Non-pigmented ciliary epithelial cell (primary cell): ENCODE results near the gene MAOA.
A peak's percentile ranks its signal among the peaks of the same experiment; 100 is the strongest.
"Not testable (repeated sequence)": the region's sequence is repeated elsewhere in the genome, so short reads cannot be mapped to it uniquely, and the experiment has no call there.

Experiments used
- DNase-seq: peaks from one replicate; pipeline ENCODE4 v3.0.0-alpha.2; 2010; ENCODE audit warnings: low read depth

The MAOA gene

GRCh38 chrX:43663173-43663572 lies 7.1 kb downstream of the MAOA start:
- no peak for DNase-seq

DNA sequence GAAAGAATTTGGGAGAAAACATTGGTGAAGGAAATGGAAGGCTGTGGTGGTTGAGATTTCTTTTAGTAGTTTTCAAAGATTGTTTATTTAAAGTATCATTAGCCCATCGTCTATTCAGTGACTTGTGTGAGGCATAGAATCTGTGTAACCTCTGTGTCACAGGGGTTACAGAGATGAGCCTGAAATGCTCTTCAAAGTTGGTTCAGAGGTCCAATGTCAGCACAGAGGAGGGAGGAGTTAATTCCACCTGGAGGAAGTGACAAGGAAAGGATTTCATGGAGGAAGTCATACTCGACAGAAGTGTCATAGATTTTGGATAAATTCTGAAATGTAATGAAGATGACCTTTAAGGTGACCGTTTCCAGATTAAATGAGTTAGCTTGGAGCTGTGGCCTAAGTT lies 8.2 kb downstream of the MAOA start:
- no peak for DNase-seq

DNA sequence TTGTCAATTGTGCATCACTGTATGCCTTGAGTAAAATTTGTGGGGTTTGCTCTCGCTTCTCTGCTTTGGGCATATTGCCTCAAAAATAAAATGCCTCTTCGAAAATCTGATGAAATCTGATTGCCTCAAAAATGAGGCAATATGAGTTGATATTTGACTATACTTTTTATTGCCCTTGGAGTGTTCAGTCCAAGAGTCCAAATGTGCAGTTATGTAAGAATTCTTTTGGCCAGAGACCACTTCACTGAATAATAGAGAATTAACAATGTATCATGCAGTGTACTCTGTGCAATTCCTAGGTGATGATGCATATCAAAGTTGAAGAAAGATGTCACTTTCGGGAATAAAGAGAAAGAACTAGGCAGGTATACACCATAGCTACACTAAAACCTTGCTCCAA lies 8.6 kb downstream of the MAOA start:
- DNase-seq: no peak

GRCh38 chrX:43666311-43666912 lies 10.3 kb downstream of the MAOA start:
- no peak for DNase-seq

- DNase-seq: not testable (repeated sequence)
These were observed 20.0 kb downstream of the MAOA start for GRCh38 chrX:43675965-43676628.

DNA sequence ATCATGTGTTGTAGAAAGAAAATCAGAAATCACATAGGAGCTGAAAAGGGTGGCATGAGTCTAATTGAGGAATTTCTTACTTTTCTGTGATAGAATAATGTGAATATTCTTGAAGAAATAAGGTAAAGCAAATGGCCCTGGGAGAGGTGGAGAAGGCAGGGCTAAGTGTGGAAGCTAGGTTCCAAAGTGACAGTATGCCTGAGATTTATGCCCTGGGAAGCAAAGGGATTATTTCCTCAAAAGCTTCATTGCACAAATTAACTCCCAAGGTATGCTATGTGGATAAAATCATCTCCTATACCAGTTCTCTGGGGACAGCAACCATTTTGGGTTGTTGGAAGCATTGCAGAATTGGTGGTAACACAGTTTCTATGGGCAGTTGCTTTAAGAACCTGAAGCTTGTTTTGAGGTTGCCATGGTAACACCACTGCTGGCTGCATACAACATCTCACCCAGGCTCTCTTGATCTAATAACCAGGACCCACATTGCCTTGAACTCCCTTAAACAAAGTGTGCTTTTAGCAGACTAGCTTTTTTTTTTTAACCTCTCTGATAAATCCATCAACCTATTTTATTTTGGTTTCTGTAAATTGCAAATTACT lies 21.0 kb downstream of the MAOA start:
- DNase-seq: no peak

DNA sequence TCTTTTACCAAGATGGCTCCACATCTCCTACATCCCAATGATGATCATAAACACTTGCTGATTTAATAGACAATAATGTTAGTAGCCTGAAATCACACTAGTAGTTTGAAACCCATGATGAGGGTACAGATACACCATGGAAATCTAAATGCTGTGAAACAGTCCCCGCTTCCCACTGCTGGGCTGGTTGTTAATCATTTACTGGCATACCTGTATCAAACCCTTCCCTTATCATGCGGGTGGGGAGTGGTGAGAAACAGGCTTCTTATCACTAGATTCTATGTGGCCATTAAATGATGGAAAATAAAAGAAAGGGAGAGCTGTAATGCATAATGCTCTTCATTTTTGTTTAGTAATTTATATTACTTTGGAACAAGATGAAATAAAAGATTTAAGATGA lies 21.9 kb downstream of the MAOA start:
- no peak for DNase-seq

DNA sequence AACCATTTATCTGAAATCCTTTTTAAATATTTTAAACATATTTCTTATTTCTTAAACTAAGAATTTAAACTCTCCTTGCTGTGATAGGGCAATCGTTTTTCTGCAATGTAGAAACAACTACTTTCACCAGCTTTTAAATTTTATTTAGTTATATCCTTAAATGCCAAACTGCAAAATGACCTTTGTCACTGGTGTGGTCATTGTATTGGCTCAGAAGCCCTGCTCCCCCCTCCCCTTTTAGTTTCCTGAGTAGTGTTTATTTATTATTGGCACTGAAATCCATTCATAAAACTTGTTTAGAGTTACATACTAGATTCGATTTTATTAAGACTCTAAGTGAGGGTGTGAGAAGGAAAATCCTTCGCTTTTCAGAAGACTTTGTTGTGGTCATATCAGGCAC lies 23.0 kb downstream of the MAOA start:
- DNase-seq: no peak

GRCh38 chrX:43679778-43680177 lies 23.7 kb downstream of the MAOA start:
- no peak for DNase-seq

- no peak for DNase-seq
These were observed 26.6 kb downstream of the MAOA start for GRCh38 chrX:43682726-43683125.

DNA sequence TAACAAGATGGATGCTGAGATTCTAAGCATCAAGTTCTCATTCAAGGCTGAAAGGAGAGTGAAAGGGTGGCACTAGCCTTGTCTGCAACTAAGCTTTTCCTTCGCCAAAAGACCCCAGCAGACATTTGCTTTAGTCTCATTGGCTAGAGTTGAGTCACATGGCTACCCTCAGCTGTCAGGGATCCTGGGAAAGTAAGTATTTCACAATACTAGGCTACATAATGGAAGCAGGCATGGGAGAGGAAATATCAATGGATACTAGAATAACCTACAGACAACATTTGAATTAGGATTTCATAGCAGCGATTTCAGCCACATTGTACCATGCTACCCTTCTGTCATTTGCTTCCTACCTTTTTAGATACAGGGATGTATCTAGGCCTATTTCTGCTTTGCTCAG lies 29.1 kb downstream of the MAOA start:
- DNase-seq: no peak

- no peak for DNase-seq
These were observed 32.5 kb downstream of the MAOA start for GRCh38 chrX:43688586-43688985.

- DNase-seq: no peak
These were observed 37.7 kb downstream of the MAOA start for GRCh38 chrX:43693602-43694406.

DNA sequence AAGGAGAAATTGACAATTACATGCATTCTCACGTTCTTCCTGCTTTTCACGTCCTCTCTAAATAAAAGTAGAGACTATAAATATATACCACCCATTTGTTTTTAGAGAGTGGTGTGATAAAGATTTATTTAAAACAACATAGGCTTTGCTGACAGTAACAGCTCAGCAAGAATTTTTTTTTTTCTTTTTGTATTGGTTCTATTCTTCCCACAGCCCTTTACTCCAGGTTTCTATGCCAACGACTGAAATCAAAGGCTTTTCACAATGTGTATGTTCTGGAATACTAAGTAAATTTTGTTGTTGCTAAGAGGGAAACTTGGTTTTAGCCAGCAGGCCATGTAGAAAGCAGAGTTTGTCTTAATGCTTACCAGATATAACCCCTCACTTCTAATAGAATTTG lies 43.4 kb downstream of the MAOA start:
- DNase-seq: no peak

- DNase-seq: no peak
These were observed 46.0 kb downstream of the MAOA start for GRCh38 chrX:43702079-43702524.

DNA sequence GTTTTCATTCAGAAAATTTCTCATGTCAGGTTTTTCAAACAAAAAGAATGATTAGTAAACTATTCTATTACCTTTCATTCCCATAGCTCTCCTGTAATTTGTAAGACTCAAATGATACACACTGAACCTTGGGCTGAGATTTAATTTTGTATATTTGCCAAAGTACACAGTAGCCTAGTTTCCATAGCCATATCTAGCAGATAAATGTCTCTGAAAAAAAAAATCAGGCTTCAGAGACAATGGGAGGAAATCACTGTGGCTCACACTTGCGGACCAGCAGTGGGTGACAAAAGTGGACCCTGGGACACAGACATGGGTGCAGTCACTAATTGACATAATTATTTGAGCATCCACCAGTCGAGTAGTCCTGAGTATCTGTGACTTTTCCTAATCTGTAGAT lies 46.6 kb downstream of the MAOA start:
- DNase-seq: no peak

DNA sequence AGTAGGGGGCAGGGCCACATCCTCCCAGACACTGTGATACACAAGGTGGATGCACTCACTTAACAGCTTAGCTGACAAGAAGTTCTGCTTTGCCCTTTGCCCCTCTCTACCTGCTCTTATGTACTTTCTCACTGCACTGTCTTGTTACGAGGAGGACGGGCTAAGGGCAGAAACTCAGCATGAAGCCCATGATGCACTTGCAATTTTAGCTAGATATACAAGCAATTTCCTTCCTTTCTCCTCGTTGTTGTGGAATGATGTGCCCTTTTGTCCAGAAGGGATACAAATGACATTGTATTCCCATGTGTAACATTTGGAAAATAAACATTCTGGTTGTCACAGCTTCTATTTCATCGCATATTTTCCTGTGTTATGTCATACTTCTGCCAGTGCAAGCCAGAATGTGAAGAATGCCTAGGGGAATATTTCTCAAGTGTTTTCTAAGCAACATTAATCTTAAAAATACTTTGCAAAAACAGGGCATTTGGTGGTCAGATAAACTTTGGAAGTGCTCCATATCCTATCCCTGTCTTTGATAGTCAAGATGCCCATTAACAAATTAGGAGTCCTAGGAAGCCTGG lies 47.2 kb downstream of the MAOA start:
- peak; percentile 40 for DNase-seq

GRCh38 chrX:43706786-43707370 lies 50.8 kb downstream of the MAOA start:
- DNase-seq: no peak

- DNase-seq: no peak
These were observed 51.9 kb downstream of the MAOA start for GRCh38 chrX:43707812-43708548.

- no peak for DNase-seq
These were observed 60.0 kb downstream of the MAOA start for GRCh38 chrX:43716144-43716543.

- DNase-seq: no peak
These were observed 60.6 kb downstream of the MAOA start for GRCh38 chrX:43716696-43717095.
